GM12875 (cell line): ENCODE data around the gene SIRT7.

Source experiments
- H3K4me3 ChIP-seq: one replicate; pipeline ENCODE4 v1.5.1; 2011; ENCODE audit warnings: low read depth, low read length, control low read depth
- TF ChIP-seq, protein P1 (sequence below): IDR thresholded peaks from 2 replicates; pipeline ENCODE4 v1.5.1; 2011; ENCODE audit warnings: low read depth, mild to moderate bottlenecking, control low read depth, inconsistent platforms, low read length, moderate library complexity, borderline replicate concordance; ENCODE audit not compliant: insufficient read depth

Gene SIRT7

DNA sequence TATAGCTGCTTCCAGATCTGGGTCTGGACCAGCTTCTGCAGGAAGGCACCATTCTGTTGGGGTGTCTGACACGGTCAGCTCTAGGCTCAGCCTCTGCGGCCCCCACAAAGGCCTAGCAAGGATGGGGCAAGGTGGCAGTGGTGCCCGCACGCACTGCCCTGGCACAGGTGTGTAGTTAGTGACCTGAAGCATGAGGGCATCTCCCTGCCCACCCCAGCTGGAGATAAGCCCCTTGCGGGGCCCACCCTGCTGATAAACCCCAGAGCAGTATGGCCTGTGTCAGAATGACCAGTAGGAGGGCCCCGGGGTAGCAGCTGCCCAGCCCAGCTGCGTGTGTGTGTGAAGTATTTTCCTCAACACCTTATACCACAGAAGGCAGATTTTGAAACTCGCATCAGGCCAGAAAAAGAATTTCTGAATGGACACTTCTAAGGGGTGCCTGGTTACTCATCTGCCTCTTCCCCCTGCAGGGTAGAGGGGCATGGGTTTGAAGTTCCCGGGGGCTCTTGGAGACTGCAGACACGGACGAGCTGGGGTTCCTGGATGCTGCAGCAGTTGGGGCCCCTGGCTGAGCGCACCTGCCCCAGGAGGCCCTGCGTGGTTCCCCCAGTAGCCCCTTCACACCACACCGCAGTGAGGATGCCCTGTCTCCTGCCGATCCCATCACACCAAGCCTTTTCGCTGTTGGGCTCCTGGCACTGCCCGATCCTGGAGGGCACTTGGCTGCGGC is 51.4 kb downstream of the SIRT7 start:
- H3K4me3 ChIP-seq = no peak overlapping the region
- TF ChIP-seq, protein P1, sequence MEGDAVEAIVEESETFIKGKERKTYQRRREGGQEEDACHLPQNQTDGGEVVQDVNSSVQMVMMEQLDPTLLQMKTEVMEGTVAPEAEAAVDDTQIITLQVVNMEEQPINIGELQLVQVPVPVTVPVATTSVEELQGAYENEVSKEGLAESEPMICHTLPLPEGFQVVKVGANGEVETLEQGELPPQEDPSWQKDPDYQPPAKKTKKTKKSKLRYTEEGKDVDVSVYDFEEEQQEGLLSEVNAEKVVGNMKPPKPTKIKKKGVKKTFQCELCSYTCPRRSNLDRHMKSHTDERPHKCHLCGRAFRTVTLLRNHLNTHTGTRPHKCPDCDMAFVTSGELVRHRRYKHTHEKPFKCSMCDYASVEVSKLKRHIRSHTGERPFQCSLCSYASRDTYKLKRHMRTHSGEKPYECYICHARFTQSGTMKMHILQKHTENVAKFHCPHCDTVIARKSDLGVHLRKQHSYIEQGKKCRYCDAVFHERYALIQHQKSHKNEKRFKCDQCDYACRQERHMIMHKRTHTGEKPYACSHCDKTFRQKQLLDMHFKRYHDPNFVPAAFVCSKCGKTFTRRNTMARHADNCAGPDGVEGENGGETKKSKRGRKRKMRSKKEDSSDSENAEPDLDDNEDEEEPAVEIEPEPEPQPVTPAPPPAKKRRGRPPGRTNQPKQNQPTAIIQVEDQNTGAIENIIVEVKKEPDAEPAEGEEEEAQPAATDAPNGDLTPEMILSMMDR = no peak

DNA sequence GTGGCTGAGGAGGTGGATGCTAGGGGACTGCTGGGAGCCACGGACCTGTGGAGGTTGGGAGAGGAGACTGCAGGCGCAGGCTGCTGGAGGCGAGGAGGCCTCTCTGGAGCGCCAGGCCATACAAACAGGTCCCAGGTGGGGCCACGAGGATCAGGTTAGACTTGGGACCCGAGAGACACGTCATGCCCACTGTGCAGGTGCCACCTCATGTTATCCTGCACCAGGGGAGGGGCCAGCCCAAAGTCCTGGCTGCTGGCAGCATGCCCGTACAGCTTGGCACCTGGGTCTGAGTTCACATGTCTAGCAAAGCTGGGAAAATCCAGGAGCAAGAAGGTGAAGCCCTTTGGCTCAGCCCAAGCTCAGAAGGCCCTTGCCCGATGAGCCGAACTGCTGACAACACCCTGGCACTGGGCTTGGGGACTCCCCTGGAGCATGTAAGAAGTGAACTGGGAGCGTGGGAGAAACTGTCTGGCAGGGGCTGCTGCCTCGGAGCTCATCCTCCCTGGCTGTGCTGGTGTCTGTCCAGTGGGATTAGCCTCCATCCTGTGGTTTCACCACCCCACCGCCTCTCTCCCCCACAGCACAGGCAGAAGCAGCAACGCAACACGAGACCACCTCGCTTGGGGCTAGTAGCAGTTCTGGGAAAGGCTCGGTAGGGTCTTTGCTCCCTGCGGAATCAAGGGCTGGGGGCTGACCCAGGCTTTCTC is 52.1 kb downstream of the SIRT7 start:
- H3K4me3 ChIP-seq = no peak overlapping the region
- TF ChIP-seq, protein P1 = no peak

DNA sequence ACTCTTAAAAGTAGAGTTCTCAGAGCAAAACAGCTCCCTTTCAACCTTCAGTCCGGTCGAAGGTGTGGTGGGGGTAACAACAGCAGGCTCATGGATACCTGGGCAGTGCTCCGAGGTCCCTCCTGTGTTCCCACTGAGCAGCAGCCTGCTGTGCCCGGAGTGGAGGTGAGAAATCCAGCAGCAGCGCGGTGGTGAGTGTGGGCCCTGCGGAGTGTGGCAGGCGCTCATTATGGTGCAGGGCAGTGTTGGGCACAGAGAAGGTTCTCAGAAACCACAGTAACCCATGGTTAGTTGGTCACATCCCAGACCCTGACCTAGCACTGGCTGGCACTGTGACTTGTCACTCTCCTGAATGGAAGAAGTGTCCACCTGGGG is 52.6 kb downstream of the SIRT7 start:
- no peak overlapping the region for H3K4me3 ChIP-seq
- TF ChIP-seq, protein P1 = no peak

DNA sequence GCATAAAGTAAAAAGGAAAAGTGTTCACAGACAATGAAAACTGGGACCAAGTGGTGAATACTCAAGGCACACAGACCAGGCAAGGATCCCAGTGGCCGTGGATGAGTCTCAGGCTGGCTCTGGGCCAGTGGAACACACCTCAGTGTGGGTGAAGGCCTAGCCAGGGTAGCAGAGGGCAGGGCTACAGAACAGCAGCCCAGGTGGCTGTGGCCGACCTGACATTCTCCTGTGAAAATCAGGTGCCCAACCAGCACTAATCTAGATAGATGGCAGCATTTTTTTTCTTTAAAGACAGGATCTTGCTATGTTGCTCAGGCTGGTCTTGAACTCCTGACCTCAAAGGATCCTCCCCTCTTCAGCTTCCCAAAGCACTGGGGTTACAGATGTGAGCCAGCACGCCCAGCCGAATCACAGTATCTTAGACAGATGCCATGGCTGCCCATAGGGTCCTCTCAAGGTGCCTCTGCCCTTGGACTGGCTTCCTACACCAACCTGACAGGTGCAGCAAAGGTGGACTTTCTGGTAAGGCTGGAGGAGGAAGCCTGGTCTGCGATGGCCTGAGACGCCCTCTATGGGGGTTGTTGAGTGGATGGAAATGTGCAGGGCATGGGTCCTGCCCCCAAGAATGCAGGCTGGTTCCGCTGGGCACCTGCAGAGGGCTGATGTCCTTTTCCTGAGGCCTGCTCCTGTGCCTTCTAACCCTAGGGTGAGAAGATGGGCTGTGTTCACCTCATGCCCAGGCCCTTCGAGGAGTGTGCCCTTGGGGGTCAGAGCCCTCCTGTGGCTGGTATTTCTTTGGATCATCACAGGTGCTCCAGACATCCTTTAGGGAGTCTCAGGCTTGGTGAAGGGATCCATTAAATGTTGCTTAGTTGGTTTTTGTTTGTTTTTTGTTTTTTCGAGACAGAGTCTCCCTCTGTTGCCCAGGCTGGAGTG is 53.9 kb downstream of the SIRT7 start:
- TF ChIP-seq, protein P1 = no peak
- no peak overlapping the region for H3K4me3 ChIP-seq

DNA sequence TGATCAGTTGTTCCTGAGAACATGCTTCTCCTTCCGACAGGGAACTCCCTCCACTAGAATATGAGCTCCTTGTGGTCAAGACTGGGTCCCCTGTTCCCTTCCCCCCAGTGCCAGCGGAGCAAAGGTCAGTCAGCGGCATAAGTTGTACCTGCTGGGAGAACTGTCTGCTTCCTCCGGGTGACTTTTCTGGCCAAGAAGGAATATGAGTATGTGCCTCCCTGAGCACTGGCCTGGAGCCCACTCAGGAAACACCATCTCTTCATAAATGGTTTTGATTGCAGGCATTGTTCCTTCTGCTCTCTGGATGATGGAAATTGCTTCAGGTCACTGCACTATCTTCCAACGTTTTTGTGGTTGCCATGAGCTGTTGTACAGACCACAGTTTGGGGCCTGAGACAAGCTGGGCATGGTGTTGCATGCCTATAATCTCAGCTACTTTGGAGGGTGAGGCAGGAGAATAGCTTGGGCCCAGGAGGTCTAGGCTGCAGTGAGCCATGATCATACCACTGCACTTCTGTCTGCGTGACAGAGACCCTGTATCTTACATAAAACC is 54.8 kb downstream of the SIRT7 start:
- no peak overlapping the region for H3K4me3 ChIP-seq
- TF ChIP-seq, protein P1 = no peak
